ENCODE results near the gene ATXN1. TPM values are rescaled to one million over a fixed set of nuclear protein-coding genes. Genes with fewer than 3 reads are reported as not detected.
A peak's percentile ranks its signal among the peaks of the same experiment; 100 is the strongest.

Gene ATXN1
- total RNA-seq, 4 donors from 2014 or later: 42.4 to 74.9 (median 52.1) TPM

- H3K36me3 ChIP-seq: peaks cover 0 to 21% (median 11%) of the 10 kb centered on the region in 4 donors
- TF ChIP-seq EP300 (IDR thresholded peaks at IDR 0.05): no peak
- no peak for TF ChIP-seq CTCF (IDR thresholded peaks at IDR 0.05)
- TF ChIP-seq POLR2A (IDR thresholded peaks at IDR 0.05; ENCODE audit: low read depth): no peak
- TF ChIP-seq POLR2AphosphoS5 (IDR thresholded peaks at IDR 0.05): no peak
- H3K27ac ChIP-seq (replicated peaks in 1 of 4): no peak overlapping the region
- 94% methylated on average over 7 of the region's 7 CpGs for WGBS
- H3K4me3 ChIP-seq: no peak overlapping the region
- no peak for DNase-seq (ENCODE audit: extremely low spot score)
- peaks cover 0 to 18% (median 9%) of the 10 kb centered on the region in 4 donors for H3K4me1 ChIP-seq
- H3K9me3 ChIP-seq: no peaks in the 10 kb centered on the region
- no peaks in the 10 kb centered on the region for H3K27me3 ChIP-seq
- intact Hi-C loops (cut with DNase I): no loop called here
These were observed 239.7 kb downstream of the ATXN1 start for GRCh38 chr6:16521528-16521927.

GRCh38 chr6:16519265-16520242 lies 241.7 kb downstream of the ATXN1 start:
- DNase-seq (ENCODE audit: extremely low spot score): no peak
- H3K9me3 ChIP-seq: no peaks in the 10 kb centered on the region
- no peak overlapping the region for H3K27ac ChIP-seq (replicated peaks in 1 of 4)
- H3K4me3 ChIP-seq: no peak overlapping the region
- no peaks in the 10 kb centered on the region for H3K27me3 ChIP-seq
- peaks cover 0 to 18% (median 9%) of the 10 kb centered on the region in 4 donors for H3K4me1 ChIP-seq
- peaks cover 0 to 21% (median 11%) of the 10 kb centered on the region in 4 donors for H3K36me3 ChIP-seq
- intact Hi-C loops (cut with DNase I): loop anchor here (10.0 kb wide), 1 partner anchor 445 kb away; no protein-coding TSS in a partner anchor
- TF ChIP-seq POLR2AphosphoS5 (IDR thresholded peaks at IDR 0.05): no peak
- no peak for TF ChIP-seq CTCF (IDR thresholded peaks at IDR 0.05)
- no peak for TF ChIP-seq POLR2A (IDR thresholded peaks at IDR 0.05; ENCODE audit: low read depth)
- TF ChIP-seq EP300 (IDR thresholded peaks at IDR 0.05): no peak
- WGBS: 82% methylated on average over 9 of the region's 9 CpGs

- H3K4me1 ChIP-seq: peaks cover 7 to 21% (median 14%) of the 10 kb centered on the region in 4 donors
- H3K27ac ChIP-seq (replicated peaks in 1 of 4): no peak overlapping the region
- no peaks in the 10 kb centered on the region for H3K27me3 ChIP-seq
- H3K4me3 ChIP-seq: no peak overlapping the region
- H3K9me3 ChIP-seq: no peaks in the 10 kb centered on the region
- WGBS: 87% methylated on average over 5 of the region's 5 CpGs
- TF ChIP-seq POLR2A (IDR thresholded peaks at IDR 0.05; ENCODE audit: low read depth): no peak
- no peak for TF ChIP-seq EP300 (IDR thresholded peaks at IDR 0.05)
- TF ChIP-seq CTCF (IDR thresholded peaks at IDR 0.05): no peak
- no peak for TF ChIP-seq POLR2AphosphoS5 (IDR thresholded peaks at IDR 0.05)
- no peak for DNase-seq (ENCODE audit: extremely low spot score)
- intact Hi-C loops (cut with DNase I): loop anchor here (10.0 kb wide), 1 partner anchor 447 kb away; no protein-coding TSS in a partner anchor
- H3K36me3 ChIP-seq: peaks cover 0 to 21% (median 11%) of the 10 kb centered on the region in 4 donors
These were observed 243.0 kb downstream of the ATXN1 start for GRCh38 chr6:16518265-16518664.

GRCh38 chr6:16514249-16514648 lies 247.0 kb downstream of the ATXN1 start:
- 59% methylated on average over 8 of the region's 8 CpGs for WGBS
- Histone ChIP-seq H3K4me3 (no peak overlapping the region), H3K36me3 (no peaks in the 10 kb centered on the region), H3K27me3 (no peaks in the 10 kb centered on the region), H3K9me3 (no peaks in the 10 kb centered on the region), H3K27ac (replicated peaks in 1 of 4) (no peak overlapping the region), H3K4me1 (peaks cover 21 to 34% (median 29%) of the 10 kb centered on the region in 4 donors)
- intact Hi-C loops (cut with DNase I): loop anchor here (5.0 to 10.0 kb wide), 3 partner anchors 182 to 573 kb away; no protein-coding TSS in a partner anchor
- TF ChIP-seq CTCF (IDR thresholded peaks at IDR 0.05) (peak in 1 of 3 experiments; percentile 37), POLR2A (IDR thresholded peaks at IDR 0.05; ENCODE audit: low read depth) (no peak)
- no peak for DNase-seq (ENCODE audit: extremely low spot score)
